HEK293 (cell line): ENCODE data around the gene BTBD9.

Experiments
- CTCF ChIA-PET: fragments of 350-600 bp; formaldehyde crosslinking; extraction: SDS; loops from one replicate; lab custom pipeline; 2021; ENCODE audit warnings: antibody characterized with exemption; lab: Yijun Ruan, JAX
- POLR2A ChIA-PET: fragments of 300-600 bp; formaldehyde crosslinking; extraction: SDS; loops from one replicate; lab custom pipeline; 2020; ENCODE audit warnings: antibody characterized with exemption, inconsistent platforms; lab: Yijun Ruan, JAX
- H3K27ac ChIP-seq: fragments of 200-500 bp; sonication (Bioruptor generic); 2 replicates; pipeline ENCODE4 v1.5.1; 2014; ENCODE audit warnings: low read depth, low read length, control low read depth, inconsistent platforms; ENCODE audit errors: extremely low read depth
- H3K36me3 ChIP-seq, 2 experiments: fragments of 200-500 bp in 1 of 2; sonication (Bioruptor generic) in 1 of 2; 1 replicate in 1 of 2; 2 replicates in 1 of 2; pipeline ENCODE4 v1.5.1; 2014 to 2017; ENCODE audit warnings: inconsistent platforms in 2 of 2, low read length in 2 of 2; ENCODE audit not compliant: control insufficient read depth in 2 of 2, insufficient read depth in 1 of 2
- H3K4me1 ChIP-seq: fragments of 200-500 bp; sonication (Bioruptor generic); 2 replicates; pipeline ENCODE4 v1.5.1; 2014; ENCODE audit warnings: mild to moderate bottlenecking, low read length, inconsistent platforms; ENCODE audit not compliant: control insufficient read depth, insufficient read depth
- H3K4me3 ChIP-seq: 2 replicates; pipeline ENCODE4 v1.5.1; 2011; ENCODE audit warnings: low read depth, mild to moderate bottlenecking, control low read depth, low read length, moderate library complexity
- H3K9me3 ChIP-seq: fragments of 200-500 bp; sonication (Bioruptor generic); 2 replicates; pipeline ENCODE4 v1.5.1; 2014; ENCODE audit warnings: low read depth, low read length, inconsistent platforms; ENCODE audit not compliant: control insufficient read depth, insufficient read depth
- BCL11A ChIP-seq: fragments of 450-650 bp; formaldehyde crosslinking; IDR thresholded peaks from 2 replicates; pipeline ENCODE4 v1.5.1; 2016; ENCODE audit warnings: low read depth, missing biosample characterization, missing genetic modification characterization
- GFI1B ChIP-seq: fragments of 450-650 bp; formaldehyde crosslinking; IDR thresholded peaks from 2 replicates; pipeline ENCODE4 v1.5.1; 2016; ENCODE audit warnings: missing biosample characterization, missing genetic modification characterization
- KLF1 ChIP-seq: fragments of 450-650 bp; formaldehyde crosslinking; IDR thresholded peaks from 2 replicates; pipeline ENCODE4 v1.5.1; 2016; ENCODE audit warnings: missing biosample characterization, missing genetic modification characterization
- KLF16 ChIP-seq: fragments of 450-650 bp; formaldehyde crosslinking; IDR thresholded peaks from 2 replicates; pipeline ENCODE4 v1.5.1; 2017; ENCODE audit warnings: missing biosample characterization, missing genetic modification characterization
- MZF1 ChIP-seq: fragments of 450-650 bp; formaldehyde crosslinking; IDR thresholded peaks from 2 replicates; pipeline ENCODE4 v1.5.1; 2017; ENCODE audit warnings: missing biosample characterization, missing genetic modification characterization, borderline replicate concordance
- SALL2 ChIP-seq: fragments of 450-650 bp; formaldehyde crosslinking; IDR thresholded peaks from 2 replicates; pipeline ENCODE4 v1.5.0; 2017; ENCODE audit warnings: missing biosample characterization, mild to moderate bottlenecking, missing genetic modification characterization, borderline replicate concordance
- SCRT1 ChIP-seq: fragments of 450-650 bp; formaldehyde crosslinking; IDR thresholded peaks from 2 replicates; pipeline ENCODE4 v1.5.1; 2016; ENCODE audit warnings: missing biosample characterization, missing genetic modification characterization, borderline replicate concordance
- SETDB1 ChIP-seq: IDR thresholded peaks from one replicate; pipeline ENCODE4 v1.6.1; 2017; ENCODE audit warnings: mild to moderate bottlenecking, low read length, moderate library complexity, mixed read lengths; ENCODE audit not compliant: insufficient read length
- SP2 ChIP-seq: fragments of 450-650 bp; formaldehyde crosslinking; IDR thresholded peaks from 2 replicates; pipeline ENCODE4 v1.5.1; 2016; ENCODE audit warnings: missing biosample characterization, missing genetic modification characterization
- ZBTB1 ChIP-seq: fragments of 450-650 bp; formaldehyde crosslinking; IDR thresholded peaks from 2 replicates; pipeline ENCODE4 v1.5.1; 2016; ENCODE audit warnings: missing biosample characterization, missing genetic modification characterization
- ZBTB21 ChIP-seq: fragments of 450-650 bp; formaldehyde crosslinking; IDR thresholded peaks from 2 replicates; pipeline ENCODE4 v1.5.1; 2017; ENCODE audit warnings: missing biosample characterization, missing genetic modification characterization
- ZBTB7A ChIP-seq: fragments of 450-650 bp; formaldehyde crosslinking; IDR thresholded peaks from 2 replicates; pipeline ENCODE4 v1.5.1; 2016; ENCODE audit warnings: low read depth, missing biosample characterization, missing genetic modification characterization
- ZNF133 ChIP-seq: fragments of 450-650 bp; formaldehyde crosslinking; IDR thresholded peaks from 2 replicates; pipeline ENCODE4 v1.5.1; 2016; ENCODE audit warnings: missing biosample characterization, missing genetic modification characterization
- ZNF174 ChIP-seq: fragments of 450-650 bp; formaldehyde crosslinking; IDR thresholded peaks from 2 replicates; pipeline ENCODE4 v1.5.0; 2017; ENCODE audit warnings: missing biosample characterization, mild to moderate bottlenecking, missing genetic modification characterization
- ZNF184 ChIP-seq: fragments of 450-650 bp; IDR thresholded peaks from 2 replicates; pipeline ENCODE4 v1.5.1; 2018; ENCODE audit warnings: missing biosample characterization, mild to moderate bottlenecking, missing genetic modification characterization
- ZNF292 ChIP-seq: fragments of 450-650 bp; formaldehyde crosslinking; IDR thresholded peaks from 2 replicates; pipeline ENCODE4 v1.5.1; 2016; ENCODE audit warnings: low read depth, missing biosample characterization, missing genetic modification characterization, borderline replicate concordance
- ZNF302 ChIP-seq: fragments of 450-650 bp; formaldehyde crosslinking; IDR thresholded peaks from 2 replicates; pipeline ENCODE4 v1.5.1; 2016; ENCODE audit warnings: missing biosample characterization, missing genetic modification characterization, low read depth
- ZNF335 ChIP-seq: fragments of 450-650 bp; formaldehyde crosslinking; conservative IDR thresholded peaks from 2 replicates; pipeline ENCODE4 v1.5.1; 2016; ENCODE audit warnings: missing biosample characterization, missing genetic modification characterization
- ZNF350 ChIP-seq: fragments of 450-650 bp; formaldehyde crosslinking; IDR thresholded peaks from 2 replicates; pipeline ENCODE4 v1.5.0; 2017; ENCODE audit warnings: missing biosample characterization, mild to moderate bottlenecking, missing genetic modification characterization
- ZNF416 ChIP-seq: fragments of 450-650 bp; formaldehyde crosslinking; IDR thresholded peaks from 2 replicates; pipeline ENCODE4 v1.5.1; 2016; ENCODE audit warnings: missing biosample characterization, missing genetic modification characterization
- ZNF473 ChIP-seq: fragments of 450-650 bp; formaldehyde crosslinking; IDR thresholded peaks from 2 replicates; pipeline ENCODE4 v1.5.1; 2017; ENCODE audit warnings: missing biosample characterization, missing genetic modification characterization
- ZNF510 ChIP-seq: fragments of 450-650 bp; formaldehyde crosslinking; IDR thresholded peaks from 2 replicates; pipeline ENCODE4 v1.5.1; 2018; ENCODE audit warnings: mild to moderate bottlenecking, missing genetic modification characterization, missing biosample characterization; ENCODE audit not compliant: insufficient replicate concordance
- ZNF521 ChIP-seq: fragments of 450-650 bp; formaldehyde crosslinking; IDR thresholded peaks from 2 replicates; pipeline ENCODE4 v1.5.1; 2017; ENCODE audit warnings: missing biosample characterization, mild to moderate bottlenecking, missing genetic modification characterization
- ZNF548 ChIP-seq: fragments of 450-650 bp; formaldehyde crosslinking; IDR thresholded peaks from 2 replicates; pipeline ENCODE4 v1.5.1; 2016; ENCODE audit warnings: missing biosample characterization, missing genetic modification characterization
- ZNF585B ChIP-seq: fragments of 450-650 bp; formaldehyde crosslinking; IDR thresholded peaks from 2 replicates; pipeline ENCODE4 v1.5.1; 2016; ENCODE audit warnings: missing biosample characterization, missing genetic modification characterization
- ZNF596 ChIP-seq: fragments of 450-650 bp; IDR thresholded peaks from 2 replicates; pipeline ENCODE4 v1.5.0; 2018; ENCODE audit warnings: missing biosample characterization, mild to moderate bottlenecking, missing genetic modification characterization, moderate library complexity
- ZNF600 ChIP-seq: fragments of 450-650 bp; formaldehyde crosslinking; IDR thresholded peaks from 2 replicates; pipeline ENCODE4 v1.5.1; 2016; ENCODE audit warnings: missing biosample characterization, missing genetic modification characterization
- ZNF660 ChIP-seq: fragments of 450-650 bp; IDR thresholded peaks from 2 replicates; pipeline ENCODE4 v1.5.1; 2018; ENCODE audit warnings: missing biosample characterization, mild to moderate bottlenecking, missing genetic modification characterization
- TF ChIP-seq, protein P1 (sequence below): fragments of 450-650 bp; formaldehyde crosslinking; IDR thresholded peaks from 2 replicates; pipeline ENCODE4 v1.5.1; 2016; ENCODE audit warnings: missing biosample characterization, missing genetic modification characterization
- TF ChIP-seq, protein P2 (sequence below): fragments of 450-650 bp; formaldehyde crosslinking; IDR thresholded peaks from 2 replicates; pipeline ENCODE4 v1.5.1; 2017; ENCODE audit warnings: missing biosample characterization, missing genetic modification characterization
- TF ChIP-seq, protein P3 (sequence below): fragments of 450-650 bp; formaldehyde crosslinking; IDR thresholded peaks from 2 replicates; pipeline ENCODE4 v1.5.1; 2017; ENCODE audit warnings: missing biosample characterization, missing genetic modification characterization

The BTBD9 gene

DNA sequence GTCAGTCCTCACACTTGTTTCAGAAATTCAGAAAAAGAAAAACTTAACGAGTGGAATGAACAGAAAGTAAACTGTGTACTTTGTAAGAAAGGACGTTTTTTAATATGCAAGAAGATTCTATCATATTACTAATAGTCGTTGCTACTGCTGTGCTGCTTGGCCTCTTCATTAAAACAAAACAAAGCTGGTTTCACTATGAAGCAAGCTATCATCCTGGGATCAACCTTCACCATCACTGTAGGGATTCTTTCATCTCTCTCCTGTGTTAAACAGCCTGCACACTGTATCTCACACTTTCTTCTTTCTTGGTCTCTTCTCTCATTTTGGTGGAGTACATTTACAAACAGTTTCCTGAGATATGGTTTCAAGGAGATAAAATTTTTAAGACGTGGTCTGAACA, 284.2 kb downstream of the BTBD9 start (continued):
- TF ChIP-seq SALL2 (tag by site-specific recombination): no peak
- no peak for TF ChIP-seq ZBTB21 (tag by site-specific recombination)
- TF ChIP-seq ZNF174 (tag by site-specific recombination): no peak
- no peak for TF ChIP-seq ZNF133 (tag by site-specific recombination)

DNA sequence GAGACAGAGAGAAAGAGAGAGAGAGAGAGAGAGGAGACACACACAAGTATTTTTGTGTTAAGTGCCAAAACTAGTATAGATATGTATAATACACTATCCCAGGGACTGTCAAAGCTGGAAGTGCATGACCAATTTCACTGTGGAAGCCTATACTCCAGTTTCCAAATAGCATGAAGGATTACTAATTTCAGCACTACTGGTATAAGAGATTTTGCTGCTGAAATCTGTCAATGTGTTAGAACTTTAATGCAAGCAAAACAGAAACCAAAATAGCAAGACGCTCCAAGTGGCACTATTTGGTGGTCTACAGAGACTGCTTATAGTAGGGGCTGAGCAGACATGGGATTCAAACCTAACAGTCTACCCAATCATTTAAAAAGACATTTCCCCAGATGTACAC, 284.8 kb downstream of the BTBD9 start:
- Histone ChIP-seq H3K27ac (no peak overlapping the region), H3K4me1 (peaks cover 8% of the 10 kb centered on the region), H3K9me3 (no peaks in the 10 kb centered on the region), H3K4me3 (no peak overlapping the region), H3K36me3 (no peaks in the 10 kb centered on the region)
- POLR2A ChIA-PET: no interaction called here
- CTCF ChIA-PET: interaction anchor here (0.7 kb wide), 1 partner anchor 40 kb away, joined by 4 read pairs; no protein-coding TSS in a partner anchor
- TF ChIP-seq ZNF596 (peak; percentile 66; the same call in 1 of the 2 replicates), ZNF416 (no peak)

DNA sequence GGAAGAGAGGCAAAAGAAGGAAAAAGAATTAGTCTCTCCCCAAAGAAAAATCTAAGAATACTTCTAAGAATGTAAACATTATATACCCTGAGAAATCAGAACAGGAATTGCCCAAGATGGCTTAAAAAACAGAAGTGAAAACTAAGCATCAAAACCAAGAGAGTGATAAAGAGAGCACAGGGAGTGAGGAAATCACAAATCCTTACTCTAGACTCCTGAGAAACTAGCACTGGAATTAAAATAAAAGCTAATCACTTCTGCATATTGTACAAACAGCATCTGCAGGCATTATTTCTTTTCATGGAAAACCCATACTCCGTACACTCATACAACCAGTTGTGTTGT, 285.7 kb downstream of the BTBD9 start:
- CTCF ChIA-PET: interaction anchor here (0.6 to 0.7 kb wide), 2 partner anchors 41 to 82 kb away, joined by 3 to 4 read pairs; no protein-coding TSS in a partner anchor

DNA sequence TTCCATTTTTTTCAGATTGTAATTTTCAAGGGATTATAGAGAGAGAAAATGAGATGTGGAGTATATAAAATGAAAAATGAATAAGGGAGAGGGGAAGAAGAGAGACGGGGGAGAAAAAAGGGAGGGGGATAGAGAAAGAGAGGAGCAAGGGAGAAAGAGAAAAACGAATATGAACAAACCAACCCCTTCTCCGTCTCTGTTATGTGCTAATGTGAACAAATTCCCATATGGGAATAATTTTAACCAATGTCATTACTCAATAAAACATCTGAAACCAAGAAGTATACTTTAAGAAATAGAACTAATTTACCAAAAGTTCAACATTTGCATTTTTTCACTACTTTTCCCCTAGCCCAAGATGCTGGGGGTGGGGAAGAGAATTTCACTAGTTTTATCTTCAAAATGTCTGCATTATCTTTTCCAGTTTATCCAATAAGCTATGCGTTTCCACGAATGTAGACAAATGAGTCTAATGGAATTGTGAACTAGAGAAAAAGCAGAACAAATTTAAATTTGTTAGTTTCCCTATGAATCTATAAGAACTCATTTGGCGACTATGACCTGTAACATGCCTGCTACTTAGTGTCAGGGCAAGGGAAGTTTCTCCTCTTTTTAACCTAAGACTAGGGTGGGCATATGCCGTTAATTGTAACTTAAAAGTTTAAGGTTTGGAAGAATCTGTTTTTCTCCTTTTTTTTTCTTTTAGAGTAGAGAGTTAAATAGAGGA, 286.3 kb downstream of the BTBD9 start:
- H3K9me3 ChIP-seq: no peaks in the 10 kb centered on the region
- H3K4me1 ChIP-seq: peaks cover 8% of the 10 kb centered on the region
- ChIA-PET POLR2A (no interaction called here), CTCF (interaction anchor here (0.6 to 0.7 kb wide), 2 partner anchors 82 to 1101 kb away, joined by 3 read pairs; no protein-coding TSS in a partner anchor)
- no peak overlapping the region for H3K27ac ChIP-seq
- TF ChIP-seq SCRT1 (tag by site-specific recombination): no peak
- no peak for TF ChIP-seq GFI1B (tag by site-specific recombination)
- no peak for TF ChIP-seq ZNF521
- TF ChIP-seq ZNF585B (tag by site-specific recombination): no peak
- no peak for TF ChIP-seq BCL11A (tag by site-specific recombination)
- TF ChIP-seq ZBTB7A (tag by site-specific recombination): no peak
- no peak for TF ChIP-seq ZNF184 (tag by site-specific recombination)
- TF ChIP-seq, protein P1, sequence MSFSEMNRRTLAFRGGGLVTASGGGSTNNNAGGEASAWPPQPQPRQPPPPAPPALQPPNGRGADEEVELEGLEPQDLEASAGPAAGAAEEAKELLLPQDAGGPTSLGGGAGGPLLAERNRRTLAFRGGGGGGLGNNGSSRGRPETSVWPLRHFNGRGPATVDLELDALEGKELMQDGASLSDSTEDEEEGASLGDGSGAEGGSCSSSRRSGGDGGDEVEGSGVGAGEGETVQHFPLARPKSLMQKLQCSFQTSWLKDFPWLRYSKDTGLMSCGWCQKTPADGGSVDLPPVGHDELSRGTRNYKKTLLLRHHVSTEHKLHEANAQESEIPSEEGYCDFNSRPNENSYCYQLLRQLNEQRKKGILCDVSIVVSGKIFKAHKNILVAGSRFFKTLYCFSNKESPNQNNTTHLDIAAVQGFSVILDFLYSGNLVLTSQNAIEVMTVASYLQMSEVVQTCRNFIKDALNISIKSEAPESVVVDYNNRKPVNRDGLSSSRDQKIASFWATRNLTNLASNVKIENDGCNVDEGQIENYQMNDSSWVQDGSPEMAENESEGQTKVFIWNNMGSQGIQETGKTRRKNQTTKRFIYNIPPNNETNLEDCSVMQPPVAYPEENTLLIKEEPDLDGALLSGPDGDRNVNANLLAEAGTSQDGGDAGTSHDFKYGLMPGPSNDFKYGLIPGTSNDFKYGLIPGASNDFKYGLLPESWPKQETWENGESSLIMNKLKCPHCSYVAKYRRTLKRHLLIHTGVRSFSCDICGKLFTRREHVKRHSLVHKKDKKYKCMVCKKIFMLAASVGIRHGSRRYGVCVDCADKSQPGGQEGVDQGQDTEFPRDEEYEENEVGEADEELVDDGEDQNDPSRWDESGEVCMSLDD (tag by site-specific recombination): no peak
- TF ChIP-seq ZNF510 (tag by site-specific recombination): no peak
- TF ChIP-seq SP2 (tag by site-specific recombination): no peak
- TF ChIP-seq ZNF292 (tag by site-specific recombination): no peak
- no peak for TF ChIP-seq ZNF335 (tag by site-specific recombination)
- TF ChIP-seq, protein P2, sequence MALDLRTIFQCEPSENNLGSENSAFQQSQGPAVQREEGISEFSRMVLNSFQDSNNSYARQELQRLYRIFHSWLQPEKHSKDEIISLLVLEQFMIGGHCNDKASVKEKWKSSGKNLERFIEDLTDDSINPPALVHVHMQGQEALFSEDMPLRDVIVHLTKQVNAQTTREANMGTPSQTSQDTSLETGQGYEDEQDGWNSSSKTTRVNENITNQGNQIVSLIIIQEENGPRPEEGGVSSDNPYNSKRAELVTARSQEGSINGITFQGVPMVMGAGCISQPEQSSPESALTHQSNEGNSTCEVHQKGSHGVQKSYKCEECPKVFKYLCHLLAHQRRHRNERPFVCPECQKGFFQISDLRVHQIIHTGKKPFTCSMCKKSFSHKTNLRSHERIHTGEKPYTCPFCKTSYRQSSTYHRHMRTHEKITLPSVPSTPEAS (tag by site-specific recombination): no peak
- no peak for TF ChIP-seq KLF16 (tag by site-specific recombination)
- H3K36me3 ChIP-seq: no peaks in the 10 kb centered on the region
- H3K4me3 ChIP-seq: no peak overlapping the region

More for the DNA sequence above, 285.7 kb downstream of the BTBD9 start:
- Histone ChIP-seq H3K4me1 (peaks cover 8% of the 10 kb centered on the region), H3K27ac (no peak overlapping the region), H3K36me3 (no peaks in the 10 kb centered on the region), H3K9me3 (no peaks in the 10 kb centered on the region), H3K4me3 (no peak overlapping the region)
- POLR2A ChIA-PET: no interaction called here
- TF ChIP-seq ZNF302 (no peak), ZNF548 (no peak), ZNF473 (no peak), SETDB1 (no peak), ZNF600 (tag by site-specific recombination) (no peak), ZNF660 (tag by site-specific recombination) (no peak), ZNF350 (tag by site-specific recombination) (no peak), MZF1 (no peak), KLF1 (tag by site-specific recombination) (no peak), ZBTB1 (tag by site-specific recombination) (no peak)
- TF ChIP-seq, protein P3, sequence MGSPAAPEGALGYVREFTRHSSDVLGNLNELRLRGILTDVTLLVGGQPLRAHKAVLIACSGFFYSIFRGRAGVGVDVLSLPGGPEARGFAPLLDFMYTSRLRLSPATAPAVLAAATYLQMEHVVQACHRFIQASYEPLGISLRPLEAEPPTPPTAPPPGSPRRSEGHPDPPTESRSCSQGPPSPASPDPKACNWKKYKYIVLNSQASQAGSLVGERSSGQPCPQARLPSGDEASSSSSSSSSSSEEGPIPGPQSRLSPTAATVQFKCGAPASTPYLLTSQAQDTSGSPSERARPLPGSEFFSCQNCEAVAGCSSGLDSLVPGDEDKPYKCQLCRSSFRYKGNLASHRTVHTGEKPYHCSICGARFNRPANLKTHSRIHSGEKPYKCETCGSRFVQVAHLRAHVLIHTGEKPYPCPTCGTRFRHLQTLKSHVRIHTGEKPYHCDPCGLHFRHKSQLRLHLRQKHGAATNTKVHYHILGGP (tag by site-specific recombination): no peak
